Transverse colon (tissue), 4 donors: ENCODE measurements around the gene CHPF. TPM values are rescaled to one million over a fixed set of nuclear protein-coding genes. Genes with fewer than 3 reads are reported as not detected.

Source experiments
- DNase-seq: peaks from one replicate; pipeline ENCODE4 v3.0.0-alpha.2; 2019
- H3K27ac ChIP-seq, 4 donors: fragments of 200-600 bp; sonication (generic); 2 replicates each; pipeline ENCODE4 v1.5.1; 2016 to 2018; ENCODE audit warnings: inconsistent platforms in 4 of 4
- H3K27me3 ChIP-seq: fragments of 200-600 bp; sonication (generic); 2 replicates; pipeline ENCODE4 v1.5.1; 2017; ENCODE audit warnings: inconsistent platforms
- H3K36me3 ChIP-seq, 4 donors: fragments of 200-600 bp; sonication (generic); 2 replicates each; pipeline ENCODE4 v1.5.1; 2017 to 2019; ENCODE audit warnings: inconsistent platforms in 4 of 4
- H3K4me1 ChIP-seq, 4 donors: fragments of 200-600 bp; sonication (generic); 2 replicates each; pipeline ENCODE4 v1.5.1; 2017 to 2020; ENCODE audit warnings: inconsistent platforms in 4 of 4
- H3K4me3 ChIP-seq, 4 donors: fragments of 200-600 bp; sonication (generic); 1 replicate in 1 of 4; 2 replicates in 3 of 4; pipeline versions ENCODE4 v1.5.1 to v1.6.1; 2017 to 2019; ENCODE audit warnings: inconsistent platforms in 4 of 4
- H3K9me3 ChIP-seq, 2 donors: fragments of 200-600 bp; sonication (generic); 2 replicates each; pipeline ENCODE4 v1.5.1; 2017 to 2019; ENCODE audit warnings: inconsistent platforms in 2 of 2
- CTCF ChIP-seq, 5 experiments: fragments of 200-600 bp in 3 of 5; fragments of 450-650 bp in 2 of 5; sonication (generic) in 3 of 5; IDR thresholded peaks; 1 replicate in 2 of 5; 2 replicates in 3 of 5; pipeline ENCODE4 v1.5.1; 2016 to 2017; ENCODE audit warnings: antibody characterized with exemption in 5 of 5, inconsistent platforms in 3 of 5, mild to moderate bottlenecking in 2 of 5, moderate library complexity in 1 of 5
- EP300 ChIP-seq: sonication (generic); formaldehyde crosslinking; IDR thresholded peaks from one replicate; pipeline ENCODE4 v1.6.1; 2017; ENCODE audit warnings: antibody characterized with exemption, low read depth
- POLR2A ChIP-seq: fragments of 450-650 bp; IDR thresholded peaks from one replicate; pipeline ENCODE4 v1.6.1; 2016; ENCODE audit warnings: antibody characterized with exemption, mild to moderate bottlenecking, moderate library complexity
- POLR2AphosphoS5 ChIP-seq, 3 donors: sonication (generic); formaldehyde crosslinking; IDR thresholded peaks; one replicate each; pipeline ENCODE4 v1.6.1; 2016; ENCODE audit warnings: antibody characterized with exemption in 3 of 3
- WGBS, 2 donors: methylation state at CpG; one replicate each; pipeline ENCODE4 v1.1.5; 2018; ENCODE audit warnings: low coverage in 1 of 2; 5-methylcytosine and 5-hydroxymethylcytosine counted together
- in situ Hi-C, 4 donors: fragments of 200-750 bp; cut with MboI; loops; one replicate each; pipeline versions ENCODE4 v1.15.0 to v1.15.1; 2017; ENCODE audit warnings: low sequenced_read_pairs in 3 of 4, low pct_ligation_motif_present in 1 of 4, low pct_unique_long_range_greater_than_20kb in 1 of 4
- intact Hi-C: fragments of 100-400 bp; cut with DNase I; formaldehyde crosslinking; loops from one replicate; pipeline ENCODE4 v1.15.1; 2023; ENCODE audit warnings: low total_unique reads
- total RNA-seq, 4 donors: library from RNA; depleted of rRNA; stranded (reverse); fragments of >200 nt; gene quantifications; one replicate each; pipeline ENCODE4 v1.1.0, GENCODE V29; 2016

CHPF gene
- total RNA-seq, 4 donors from 2014 or later: 21.1 to 58.2 (median 52.1) TPM

- peaks cover 32% of the 10 kb centered on the region for H3K27me3 ChIP-seq
- H3K27ac ChIP-seq: no peak overlapping the region
- WGBS, 2 donors: 94 to 98% methylated on average over 9 to 18 of the region's 18 CpGs
- DNase-seq: no peak
- no peaks in the 10 kb centered on the region for H3K9me3 ChIP-seq
- no peak overlapping the region for H3K4me3 ChIP-seq
- peaks cover 5 to 26% (median 17%) of the 10 kb centered on the region in 4 donors for H3K4me1 ChIP-seq
- no peaks in the 10 kb centered on the region for H3K36me3 ChIP-seq
- in situ Hi-C loops (no loop called here), intact Hi-C loops (no loop called here)
- no peak for TF ChIP-seq POLR2AphosphoS5 (IDR thresholded peaks at IDR 0.05)
- TF ChIP-seq CTCF (IDR thresholded peaks at IDR 0.05): no peak
- no peak for TF ChIP-seq EP300
- no peak for TF ChIP-seq POLR2A
Measured at GRCh38 chr2:219548990-219549389, 5.4 kb upstream of the CHPF start.

DNA sequence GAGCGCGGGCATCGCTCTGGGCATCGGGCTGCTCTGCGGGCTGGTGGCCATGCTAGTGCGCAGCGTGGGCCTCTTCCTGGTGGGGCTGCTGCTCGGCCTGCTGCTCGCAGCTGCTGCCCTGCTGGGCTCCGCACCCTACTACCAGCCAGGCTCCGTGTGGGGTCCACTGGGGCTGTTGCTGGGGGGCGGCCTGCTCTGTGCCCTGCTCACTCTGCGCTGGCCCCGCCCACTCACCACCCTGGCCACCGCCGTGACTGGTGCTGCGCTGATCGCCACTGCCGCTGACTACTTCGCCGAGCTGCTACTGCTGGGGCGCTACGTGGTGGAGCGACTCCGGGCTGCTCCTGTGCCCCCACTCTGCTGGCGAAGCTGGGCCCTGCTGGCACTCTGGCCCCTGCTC, 4.0 kb upstream of the CHPF start:
- DNase-seq: no peak
- Histone ChIP-seq H3K27ac (no peak overlapping the region), H3K27me3 (peaks cover 23% of the 10 kb centered on the region), H3K9me3 (no peaks in the 10 kb centered on the region), H3K36me3 (no peaks in the 10 kb centered on the region), H3K4me1 (peaks cover 5 to 28% (median 18%) of the 10 kb centered on the region in 4 donors), H3K4me3 (no peak overlapping the region)
- 91% methylated on average over 21 of the region's 26 CpGs; no CpG with 5 or more reads in 1 of the 2 donors for WGBS, 2 donors
- intact Hi-C loops: no loop called here
- in situ Hi-C loops: no loop called here
- TF ChIP-seq POLR2AphosphoS5 (IDR thresholded peaks at IDR 0.05) (no peak), EP300 (no peak), CTCF (IDR thresholded peaks at IDR 0.05) (no peak), POLR2A (no peak)

DNA sequence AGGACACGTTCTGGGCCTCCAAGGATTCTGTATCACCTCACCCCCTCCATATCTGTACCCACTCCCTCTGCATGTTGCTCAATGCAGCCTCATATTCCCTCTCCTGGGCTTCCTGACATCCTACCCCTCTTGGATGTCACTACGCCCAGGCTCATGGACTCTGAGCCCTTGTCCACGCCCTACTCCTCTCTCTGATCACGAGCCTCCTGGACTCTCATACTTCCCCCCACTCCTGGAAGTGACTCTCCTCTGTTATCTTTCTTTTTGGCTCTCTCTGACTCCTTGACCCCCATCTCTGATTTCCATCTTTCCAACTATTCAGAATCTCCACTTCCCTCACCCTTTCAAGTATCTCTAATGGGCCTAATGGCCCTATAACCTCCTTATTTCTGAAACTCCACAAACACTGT, 2.3 kb upstream of the CHPF start:
- no peak overlapping the region for H3K4me3 ChIP-seq
- in situ Hi-C loops (no loop called here), intact Hi-C loops (no loop called here)
- 48 to 64% methylated on average over 3 to 4 of the region's 4 CpGs for WGBS, 2 donors
- DNase-seq: no peak
- H3K4me1 ChIP-seq: peaks cover 11 to 30% (median 22%) of the 10 kb centered on the region in 4 donors
- no peaks in the 10 kb centered on the region for H3K9me3 ChIP-seq
- peaks cover 6% of the 10 kb centered on the region for H3K27me3 ChIP-seq
- no peak overlapping the region for H3K27ac ChIP-seq
- TF ChIP-seq CTCF (IDR thresholded peaks at IDR 0.05) (no peak), POLR2A (no peak), POLR2AphosphoS5 (IDR thresholded peaks at IDR 0.05) (no peak), EP300 (no peak)
- no peaks in the 10 kb centered on the region for H3K36me3 ChIP-seq

DNA sequence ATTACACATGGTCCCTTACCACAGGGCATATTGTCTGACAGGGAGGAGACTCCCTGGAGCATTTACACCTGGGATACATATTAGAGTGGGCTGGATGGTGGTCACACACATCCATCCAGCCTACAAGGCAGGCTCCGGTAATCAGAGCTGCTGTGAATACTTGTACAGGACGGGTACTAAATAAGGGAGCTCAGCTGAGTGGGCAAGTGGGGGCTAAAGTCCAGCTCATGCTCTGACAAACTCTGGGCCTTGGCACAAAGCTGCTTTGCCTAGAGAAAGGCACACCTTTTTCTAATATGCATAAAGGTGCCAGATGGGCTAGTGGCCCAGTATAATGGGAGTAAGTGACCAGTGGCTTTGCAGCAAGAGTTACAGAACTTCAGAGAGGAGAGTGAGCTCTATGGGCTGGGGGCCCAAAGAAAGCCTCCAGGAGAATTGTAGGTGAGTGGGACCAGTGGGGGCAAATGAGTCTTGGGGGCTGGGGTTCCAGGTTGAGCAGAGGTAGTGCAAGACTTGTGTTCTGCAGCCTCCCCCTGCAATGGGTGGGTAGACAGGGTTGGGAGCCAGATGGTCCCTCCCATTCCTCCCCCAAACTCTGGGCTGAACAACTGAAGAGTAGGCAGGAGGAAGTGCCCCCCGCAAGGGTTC, 1.8 kb upstream of the CHPF start:
- 66% methylated on average over 3 of the region's 3 CpGs; no CpG with 5 or more reads in 1 of the 2 donors for WGBS, 2 donors
- intact Hi-C loops (no loop called here), in situ Hi-C loops (no loop called here)
- DNase-seq: no peak
- Histone ChIP-seq H3K27me3 (peaks cover under 1% of the 10 kb centered on the region), H3K4me3 (no peak overlapping the region), H3K4me1 (peaks cover 11 to 30% (median 22%) of the 10 kb centered on the region in 4 donors), H3K27ac (no peak overlapping the region), H3K36me3 (no peaks in the 10 kb centered on the region), H3K9me3 (no peaks in the 10 kb centered on the region)
- no peak for TF ChIP-seq EP300
- TF ChIP-seq CTCF (IDR thresholded peaks at IDR 0.05): no peak
- TF ChIP-seq POLR2AphosphoS5 (IDR thresholded peaks at IDR 0.05): no peak
- no peak for TF ChIP-seq POLR2A
